DMS 273 (cell line): Measurements from ENCODE around the gene EMP1.

Experiments
- DNase-seq: peaks from one replicate; lab custom pipeline; 2025; ENCODE audit not compliant: unreplicated experiment; lab: John Stamatoyannopoulos, UW

The EMP1 gene, protein sequence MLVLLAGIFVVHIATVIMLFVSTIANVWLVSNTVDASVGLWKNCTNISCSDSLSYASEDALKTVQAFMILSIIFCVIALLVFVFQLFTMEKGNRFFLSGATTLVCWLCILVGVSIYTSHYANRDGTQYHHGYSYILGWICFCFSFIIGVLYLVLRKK

DNA sequence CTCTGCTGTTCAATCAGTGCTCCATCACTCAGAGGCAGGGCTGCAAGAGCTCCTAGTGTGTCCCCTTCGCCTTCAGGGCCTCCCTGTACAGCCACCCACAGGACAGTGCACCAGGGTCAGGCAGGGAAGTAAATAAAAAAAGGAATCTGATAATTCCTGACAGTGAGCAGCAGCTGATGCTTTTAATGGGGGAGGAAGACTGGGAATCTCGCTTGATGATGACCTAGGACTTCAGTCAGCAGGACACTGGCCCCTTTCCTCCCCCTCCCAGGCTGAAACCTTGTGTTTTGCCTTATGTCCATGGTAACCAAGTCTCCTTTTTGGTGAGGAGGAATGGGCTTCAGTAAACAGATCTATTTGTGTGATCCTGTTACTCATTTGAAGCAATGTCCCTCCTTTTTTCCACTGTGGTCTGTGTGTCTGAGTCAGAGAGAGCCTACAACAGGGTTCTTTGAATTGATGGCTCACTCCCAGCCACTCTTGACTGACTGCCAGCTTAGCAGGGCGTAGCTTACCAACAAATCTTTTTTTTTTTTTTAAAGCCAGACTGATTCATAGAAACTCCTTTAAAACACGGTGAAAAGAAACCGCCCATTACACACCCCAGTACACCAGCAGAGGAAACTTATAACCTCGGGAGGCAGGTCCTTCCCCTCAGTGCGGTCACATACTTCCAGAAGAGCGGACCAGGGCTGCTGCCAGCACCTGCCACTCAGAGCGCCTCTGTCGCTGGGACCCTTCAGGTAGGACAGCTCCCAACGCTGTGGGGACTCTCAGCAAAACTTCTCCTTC lies at the start of gene EMP1:
Gene EMP1 (plus strand): TSS at position 597 of the 792 bp plus-strand sequence. CDS start 14,785 bp downstream, outside the sequence.
- peak; percentile 29 for DNase-seq

DNA sequence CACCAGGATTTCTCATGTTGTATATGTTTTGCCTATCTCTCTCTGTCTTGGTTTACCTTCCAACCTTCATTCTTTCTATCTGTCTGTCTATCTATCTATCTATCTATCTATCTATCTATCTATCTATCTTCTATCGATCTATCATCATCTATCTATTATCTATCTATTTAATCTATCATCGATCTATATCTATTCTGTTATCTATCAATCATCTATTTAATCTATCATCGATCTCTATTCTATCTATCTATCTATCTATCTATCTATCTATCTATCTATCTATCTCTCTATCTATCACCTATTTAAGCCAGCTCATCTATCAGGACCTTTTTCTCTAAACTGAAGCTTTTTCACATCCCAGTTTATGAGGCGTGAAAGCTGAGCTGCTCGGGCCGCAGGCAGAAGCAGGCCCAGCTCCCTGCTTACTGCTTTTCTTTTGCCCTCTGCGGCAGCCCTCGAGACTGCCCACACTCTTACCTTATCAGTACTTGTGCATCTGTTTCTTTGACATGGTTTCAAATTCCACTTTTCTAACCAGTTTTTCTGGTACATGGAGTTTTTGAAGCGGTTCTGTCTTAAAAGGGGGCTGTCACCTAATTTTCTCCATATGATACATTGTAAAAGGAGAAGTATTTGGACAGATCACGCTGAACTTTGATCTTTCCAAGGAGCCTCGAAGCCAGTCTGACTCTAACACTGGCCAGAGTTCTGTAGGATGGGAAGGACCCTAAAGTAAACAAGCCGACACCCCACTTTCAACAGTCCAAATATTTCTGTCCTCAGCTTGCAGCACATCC lies 48.6 kb upstream of the EMP1 start:
- DNase-seq = no peak

DNA sequence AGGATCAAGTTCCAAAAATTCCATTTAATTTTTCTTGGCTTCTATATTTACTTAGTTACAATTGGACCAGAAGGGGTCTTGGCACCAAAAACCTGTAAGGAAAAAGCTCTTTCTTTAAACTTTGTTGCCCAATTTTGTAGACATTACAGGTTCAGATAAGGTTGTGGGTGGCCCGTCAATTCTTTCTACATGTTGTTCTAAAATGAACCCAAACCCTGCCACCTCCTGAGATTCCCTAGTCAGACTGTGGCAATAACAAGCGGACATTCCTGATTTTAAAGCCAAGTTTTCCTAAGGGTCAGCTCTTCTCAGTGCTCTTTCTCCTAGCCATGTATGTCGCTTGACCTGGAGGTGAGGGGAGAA lies 48.1 kb upstream of the EMP1 start:
- DNase-seq = no peak

DNA sequence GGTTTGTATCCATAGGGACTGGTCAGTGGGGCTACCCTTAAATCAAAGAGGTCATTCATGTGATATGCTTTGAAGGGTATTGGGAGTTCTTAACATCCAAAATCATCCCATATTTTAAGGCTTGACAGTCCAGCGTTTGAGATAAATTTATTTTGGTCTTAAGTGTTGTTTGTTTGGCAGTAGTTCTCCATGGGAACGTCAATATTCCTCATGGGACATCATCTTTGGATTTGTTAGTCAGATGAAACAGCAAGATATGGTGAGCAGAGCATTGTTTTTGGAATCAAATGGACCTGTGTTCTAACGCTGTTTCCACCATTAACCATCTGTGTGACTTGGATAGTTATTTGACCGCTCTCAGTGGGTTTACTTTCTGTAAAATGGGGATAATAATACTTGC lies 47.1 kb upstream of the EMP1 start:
- no peak for DNase-seq

- DNase-seq = no peak
These were observed 44.2 kb upstream of the EMP1 start for GRCh38 chr12:13152281-13152680.

GRCh38 chr12:13152756-13153155 lies 43.8 kb upstream of the EMP1 start:
- DNase-seq = no peak

- DNase-seq = no peak
These were observed 43.3 kb upstream of the EMP1 start for GRCh38 chr12:13153180-13153579.

DNA sequence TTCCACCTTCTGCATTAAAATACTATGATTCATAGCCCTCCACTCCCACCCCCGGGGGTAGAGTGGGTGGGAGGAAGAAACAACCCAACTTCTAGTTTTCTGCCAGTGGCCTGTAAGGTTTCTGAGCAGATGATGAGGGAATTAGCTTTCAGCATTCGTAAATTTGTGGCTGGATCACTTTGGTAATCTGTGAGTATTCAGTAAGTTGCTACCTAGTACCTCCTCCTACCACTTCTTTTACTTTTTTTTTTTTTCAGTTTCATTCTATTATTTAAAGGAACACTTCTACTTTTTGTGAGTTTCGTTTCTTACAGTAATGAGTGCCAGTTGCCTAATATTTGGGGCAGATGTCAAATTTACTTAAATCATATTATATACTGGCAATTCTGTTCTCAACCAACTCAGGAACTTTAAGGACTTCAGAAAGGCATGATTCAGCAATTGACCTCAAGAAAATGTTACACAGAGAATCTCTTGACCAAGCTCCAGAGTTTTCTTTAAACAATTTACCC lies 42.4 kb upstream of the EMP1 start:
- DNase-seq = no peak

GRCh38 chr12:13154831-13155230 lies 41.7 kb upstream of the EMP1 start:
- DNase-seq = no peak

GRCh38 chr12:13156277-13156676 lies 40.2 kb upstream of the EMP1 start:
- no peak for DNase-seq

GRCh38 chr12:13161172-13161571 lies 35.4 kb upstream of the EMP1 start:
- no peak for DNase-seq

DNA sequence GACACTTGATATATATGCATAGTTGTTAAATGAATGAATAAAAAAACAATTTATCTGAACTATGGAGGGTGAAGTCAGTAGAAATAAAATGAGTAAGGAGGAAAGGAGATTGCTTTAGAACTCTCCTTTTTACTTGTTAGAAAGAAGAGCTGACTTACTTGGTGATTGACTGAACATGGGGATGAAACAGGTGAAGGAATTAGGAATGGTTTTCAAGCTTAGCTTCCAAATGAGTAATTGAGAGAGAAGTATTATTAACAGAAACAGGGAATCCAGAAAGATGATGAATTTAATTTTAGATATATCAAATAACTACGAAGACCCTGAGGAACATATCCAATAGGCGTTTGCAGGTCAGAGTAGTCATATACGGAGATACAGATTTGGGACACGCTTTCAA lies 33.6 kb upstream of the EMP1 start:
- DNase-seq = no peak

- DNase-seq = no peak
These were observed 32.5 kb upstream of the EMP1 start for GRCh38 chr12:13163868-13164635.

- no peak for DNase-seq
These were observed 31.5 kb upstream of the EMP1 start for GRCh38 chr12:13164921-13165616.

DNA sequence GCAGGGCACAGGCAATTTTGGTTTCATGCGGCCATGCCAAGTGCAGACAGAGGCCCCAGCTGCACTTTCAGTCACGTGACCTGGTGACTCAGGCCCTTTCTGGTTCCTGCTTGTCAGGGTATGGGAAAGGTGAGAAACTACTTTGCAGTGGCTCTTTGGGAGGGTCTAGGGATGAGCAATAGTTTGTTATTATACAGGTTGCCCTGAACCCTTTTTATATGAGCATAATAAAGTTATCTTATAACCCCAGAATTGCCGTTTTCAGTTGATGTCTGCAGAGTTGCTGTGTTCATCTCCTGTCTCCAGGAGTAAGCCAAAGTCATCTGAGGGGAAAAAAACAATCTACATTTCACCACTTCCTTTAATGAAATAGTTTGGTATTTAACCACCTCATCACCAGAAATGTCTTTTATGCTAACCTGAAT lies 30.9 kb upstream of the EMP1 start:
- peak; percentile 51 for DNase-seq

- DNase-seq = no peak
These were observed 29.3 kb upstream of the EMP1 start for GRCh38 chr12:13167226-13167625.

- DNase-seq = no peak
These were observed 28.6 kb upstream of the EMP1 start for GRCh38 chr12:13167906-13168305.

- no peak for DNase-seq
These were observed 27.3 kb upstream of the EMP1 start for GRCh38 chr12:13169272-13169671.

- DNase-seq = no peak
These were observed 25.5 kb upstream of the EMP1 start for GRCh38 chr12:13170892-13171490.
